ENCODE data around the gene AGBL4.

Gene AGBL4

GRCh38 chr1:48726557-48727215, 1297.1 kb downstream of the AGBL4 start:
- TF ChIP-seq CTCF (IDR thresholded peaks at IDR 0.05) (no peak), ZFX (IDR thresholded peaks at IDR 0.05; ENCODE audit: borderline replicate concordance) (no peak)
- H3K27ac ChIP-seq: no peak overlapping the region

DNA sequence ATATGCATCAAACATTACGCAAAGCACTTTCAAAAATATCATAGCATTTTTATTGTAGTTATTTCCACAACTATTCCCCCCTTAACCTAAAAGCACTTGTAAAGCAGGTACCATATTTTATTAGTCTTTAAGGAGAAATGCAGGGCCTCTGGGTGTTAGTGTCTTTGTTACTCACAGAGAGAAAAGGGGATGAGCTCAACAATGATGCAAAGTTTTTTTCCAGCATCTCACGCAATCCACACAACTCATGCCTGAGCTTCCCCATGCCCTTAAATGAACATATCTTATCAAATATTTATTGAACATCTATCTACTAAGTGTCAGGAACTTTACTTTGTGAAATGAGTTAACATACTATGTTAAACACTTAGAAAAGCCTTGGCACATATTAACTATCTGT, 1297.6 kb downstream of the AGBL4 start:
- TF ChIP-seq ZFX (IDR thresholded peaks at IDR 0.05; ENCODE audit: borderline replicate concordance): no peak
- TF ChIP-seq CTCF (IDR thresholded peaks at IDR 0.05): no peak

GRCh38 chr1:48725341-48726046, 1298.3 kb downstream of the AGBL4 start:
- TF ChIP-seq ZFX (IDR thresholded peaks at IDR 0.05; ENCODE audit: borderline replicate concordance) (no peak), CTCF (IDR thresholded peaks at IDR 0.05) (no peak)
- no peak overlapping the region for H3K27ac ChIP-seq

More for the DNA sequence above, 1297.6 kb downstream of the AGBL4 start:
- H3K27ac ChIP-seq: no peak overlapping the region

- TF ChIP-seq ZFX (IDR thresholded peaks at IDR 0.05; ENCODE audit: borderline replicate concordance): no peak
- TF ChIP-seq CTCF (IDR thresholded peaks at IDR 0.05): no peak
These were observed 1302.8 kb downstream of the AGBL4 start for GRCh38 chr1:48720929-48721328.

GRCh38 chr1:48718705-48719104, 1305.0 kb downstream of the AGBL4 start:
- no peak overlapping the region for H3K27ac ChIP-seq
- TF ChIP-seq CTCF (IDR thresholded peaks at IDR 0.05) (no peak), ZFX (IDR thresholded peaks at IDR 0.05; ENCODE audit: borderline replicate concordance) (no peak)

More at GRCh38 chr1:48720929-48721328, 1302.8 kb downstream of the AGBL4 start:
- no peak overlapping the region for H3K27ac ChIP-seq

GRCh38 chr1:48718116-48718630, 1305.6 kb downstream of the AGBL4 start:
- no peak for TF ChIP-seq ZFX (IDR thresholded peaks at IDR 0.05; ENCODE audit: borderline replicate concordance)
- no peak for TF ChIP-seq CTCF (IDR thresholded peaks at IDR 0.05)
- H3K27ac ChIP-seq: no peak overlapping the region

DNA sequence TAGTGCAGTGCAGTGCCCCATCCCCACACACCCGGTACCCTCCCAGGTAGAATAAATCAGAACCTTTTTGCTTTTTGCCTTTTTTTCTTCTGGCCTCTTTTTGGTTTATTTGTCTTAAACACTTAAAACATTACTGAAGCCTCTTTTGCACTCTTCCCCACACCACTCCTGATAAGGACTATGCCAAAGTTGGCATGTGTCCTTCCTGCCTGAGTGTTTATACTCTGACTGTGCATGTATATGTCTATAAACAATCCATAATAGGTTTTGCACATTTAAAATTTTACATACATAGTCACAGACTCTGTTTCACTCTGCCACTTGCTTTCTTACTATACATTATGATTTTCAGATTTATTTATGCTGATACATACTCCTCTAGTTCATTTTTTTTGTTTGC, 1306.7 kb downstream of the AGBL4 start:
- TF ChIP-seq CTCF (IDR thresholded peaks at IDR 0.05) (no peak), ZFX (IDR thresholded peaks at IDR 0.05; ENCODE audit: borderline replicate concordance) (no peak)

More for the DNA sequence above, 1306.7 kb downstream of the AGBL4 start:
- no peak overlapping the region for H3K27ac ChIP-seq

Measured in 22Rv1 (cell line).